ENCODE results near the gene RRP12.

DNA sequence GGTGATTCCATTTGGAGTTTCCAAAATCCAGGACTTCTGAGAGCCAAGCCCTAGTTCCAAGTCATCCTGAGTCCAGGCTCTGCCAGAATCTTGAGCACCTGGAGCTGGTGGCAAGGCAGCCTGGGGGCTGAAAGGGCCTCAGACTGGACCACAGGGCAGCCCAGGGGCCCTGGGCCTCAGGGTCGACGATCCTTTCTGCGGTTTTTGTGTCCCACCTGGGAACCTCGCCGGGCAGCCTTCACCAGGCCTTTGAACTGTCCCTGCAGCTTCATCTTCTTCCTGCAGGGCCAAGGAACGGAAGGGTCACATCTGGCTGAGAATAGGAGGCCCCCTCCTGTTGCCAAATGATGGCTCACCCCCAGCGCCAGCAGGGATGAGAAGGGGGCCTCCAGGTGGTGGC is 44.2 kb downstream of the RRP12 start:
- TF ChIP-seq CTCF (IDR thresholded peaks at IDR 0.05) (no peak), POLR2A (IDR thresholded peaks at IDR 0.05) (no peak)

All from heart left ventricle (tissue), 13 donors.